Measurements from ENCODE around the gene BARX2.
A peak's percentile ranks its signal among the peaks of the same experiment; 100 is the strongest.

Gene BARX2

GRCh38 chr11:129443276-129443675, 67.6 kb downstream of the BARX2 start:
- DNase-seq, result no peak

GRCh38 chr11:129444274-129444673, 68.6 kb downstream of the BARX2 start:
- no peak for DNase-seq

- no peak for DNase-seq
Measured at GRCh38 chr11:129445226-129445625, 69.6 kb downstream of the BARX2 start.

- no peak for DNase-seq
Measured at GRCh38 chr11:129446572-129446971, 70.9 kb downstream of the BARX2 start.

- no peak for DNase-seq
Measured at GRCh38 chr11:129447654-129448239, 72.1 kb downstream of the BARX2 start.

- DNase-seq, result no peak
Measured at GRCh38 chr11:129451524-129451923, 75.9 kb downstream of the BARX2 start.

GRCh38 chr11:129453293-129453721, 77.7 kb downstream of the BARX2 start:
- DNase-seq, result no peak

- DNase-seq, result no peak
Measured at GRCh38 chr11:129455101-129455500, 79.5 kb downstream of the BARX2 start.

- DNase-seq, result no peak
Measured at GRCh38 chr11:129455756-129456655, 80.4 kb downstream of the BARX2 start.

- peak; percentile 65 for DNase-seq
Measured at GRCh38 chr11:129457321-129457720, 81.7 kb downstream of the BARX2 start.

- DNase-seq, result no peak
Measured at GRCh38 chr11:129458278-129458677, 82.6 kb downstream of the BARX2 start.

- DNase-seq, result peak; percentile 84
Measured at GRCh38 chr11:129458756-129459535, 83.3 kb downstream of the BARX2 start.

- peak; percentile 71 for DNase-seq
Measured at GRCh38 chr11:129460714-129461113, 85.1 kb downstream of the BARX2 start.

- no peak for DNase-seq
Measured at GRCh38 chr11:129484068-129484467, 108.4 kb downstream of the BARX2 start.

- DNase-seq, result no peak
Measured at GRCh38 chr11:129489249-129489648, 113.6 kb downstream of the BARX2 start.

- DNase-seq, result no peak
Measured at GRCh38 chr11:129490004-129490403, 114.4 kb downstream of the BARX2 start.

GRCh38 chr11:129493746-129494145, 118.1 kb downstream of the BARX2 start:
- DNase-seq, result no peak

Measured in NCI-H748 treated with DMSO at 0.1 percent for 48 hours (cell line).